ENCODE measurements around the gene FGGY. TPM values are rescaled to one million over a fixed set of nuclear protein-coding genes. Genes with fewer than 3 reads are reported as not detected.

The FGGY gene
- total and polyA plus RNA-seq, 2 donors, result 15.6 to 25.3 TPM

- H3K36me3 ChIP-seq (ENCODE audit: control insufficient read depth in 2 of 2, insufficient read depth in 2 of 2, low read length in 1 of 2), result no peaks in the 10 kb centered on the region
- H3K27ac ChIP-seq (ENCODE audit: low read depth in 1 of 2, low read length in 1 of 2), result no peak overlapping the region
- H3K4me1 ChIP-seq (ENCODE audit: control insufficient read depth in 2 of 2, insufficient read depth in 2 of 2, low read length in 2 of 2), result no peaks in the 10 kb centered on the region
- DNase-seq (ENCODE audit: low read depth in 6 of 9, low spot score in 9 of 9), result no peak
- 97% methylated on average over 2 of the region's 2 CpGs for WGBS
- no peaks in the 10 kb centered on the region for H3K9me3 ChIP-seq (ENCODE audit: control insufficient read depth in 2 of 2, insufficient read depth in 1 of 2, low read length in 1 of 2)
- H3K4me3 ChIP-seq (ENCODE audit: low read length in 2 of 2), result no peak overlapping the region
- H3K27me3 ChIP-seq (ENCODE audit: control insufficient read depth in 2 of 2, insufficient read depth in 1 of 2, low read length in 1 of 2), result no peaks in the 10 kb centered on the region
These were observed 181.9 kb downstream of the FGGY start for GRCh38 chr1:59478822-59479221.

GRCh38 chr1:59480188-59480888 is 183.4 kb downstream of the FGGY start:
- no peaks in the 10 kb centered on the region for H3K9me3 ChIP-seq (ENCODE audit: control insufficient read depth in 2 of 2, insufficient read depth in 1 of 2, low read length in 1 of 2)
- no peaks in the 10 kb centered on the region for H3K36me3 ChIP-seq (ENCODE audit: control insufficient read depth in 2 of 2, insufficient read depth in 2 of 2, low read length in 1 of 2)
- no peak overlapping the region for H3K27ac ChIP-seq (ENCODE audit: low read depth in 1 of 2, low read length in 1 of 2)
- H3K4me1 ChIP-seq (ENCODE audit: control insufficient read depth in 2 of 2, insufficient read depth in 2 of 2, low read length in 2 of 2), result no peaks in the 10 kb centered on the region
- DNase-seq (ENCODE audit: low read depth in 6 of 9, low spot score in 9 of 9), result no peak
- 94% methylated on average over 7 of the region's 7 CpGs for WGBS
- no peaks in the 10 kb centered on the region for H3K27me3 ChIP-seq (ENCODE audit: control insufficient read depth in 2 of 2, insufficient read depth in 1 of 2, low read length in 1 of 2)
- no peak overlapping the region for H3K4me3 ChIP-seq (ENCODE audit: low read length in 2 of 2)

- no peaks in the 10 kb centered on the region for H3K9me3 ChIP-seq (ENCODE audit: control insufficient read depth in 2 of 2, insufficient read depth in 1 of 2, low read length in 1 of 2)
- no peaks in the 10 kb centered on the region for H3K27me3 ChIP-seq (ENCODE audit: control insufficient read depth in 2 of 2, insufficient read depth in 1 of 2, low read length in 1 of 2)
- WGBS, result 87% methylated on average over 3 of the region's 3 CpGs
- H3K36me3 ChIP-seq (ENCODE audit: control insufficient read depth in 2 of 2, insufficient read depth in 2 of 2, low read length in 1 of 2), result no peaks in the 10 kb centered on the region
- H3K27ac ChIP-seq (ENCODE audit: low read depth in 1 of 2, low read length in 1 of 2), result no peak overlapping the region
- no peaks in the 10 kb centered on the region for H3K4me1 ChIP-seq (ENCODE audit: control insufficient read depth in 2 of 2, insufficient read depth in 2 of 2, low read length in 2 of 2)
- DNase-seq (ENCODE audit: low read depth in 6 of 9, low spot score in 9 of 9), result no peak
- no peak overlapping the region for H3K4me3 ChIP-seq (ENCODE audit: low read length in 2 of 2)
These were observed 185.1 kb downstream of the FGGY start for GRCh38 chr1:59481881-59482505.

- DNase-seq (ENCODE audit: low read depth in 6 of 9, low spot score in 9 of 9), result no peak
- Histone ChIP-seq H3K27me3 (ENCODE audit: control insufficient read depth in 2 of 2, insufficient read depth in 1 of 2, low read length in 1 of 2) (no peaks in the 10 kb centered on the region), H3K4me3 (ENCODE audit: low read length in 2 of 2) (no peak overlapping the region), H3K4me1 (ENCODE audit: control insufficient read depth in 2 of 2, insufficient read depth in 2 of 2, low read length in 2 of 2) (no peaks in the 10 kb centered on the region), H3K9me3 (ENCODE audit: control insufficient read depth in 2 of 2, insufficient read depth in 1 of 2, low read length in 1 of 2) (no peaks in the 10 kb centered on the region), H3K27ac (ENCODE audit: low read depth in 1 of 2, low read length in 1 of 2) (no peak overlapping the region), H3K36me3 (ENCODE audit: control insufficient read depth in 2 of 2, insufficient read depth in 2 of 2, low read length in 1 of 2) (no peaks in the 10 kb centered on the region)
- WGBS, result 100% methylated on average over 1 of the region's 1 CpG
These were observed 186.1 kb downstream of the FGGY start for GRCh38 chr1:59482986-59483385.

- Histone ChIP-seq H3K36me3 (ENCODE audit: control insufficient read depth in 2 of 2, insufficient read depth in 2 of 2, low read length in 1 of 2) (no peaks in the 10 kb centered on the region), H3K27ac (ENCODE audit: low read depth in 1 of 2, low read length in 1 of 2) (no peak overlapping the region), H3K27me3 (ENCODE audit: control insufficient read depth in 2 of 2, insufficient read depth in 1 of 2, low read length in 1 of 2) (no peaks in the 10 kb centered on the region), H3K9me3 (ENCODE audit: control insufficient read depth in 2 of 2, insufficient read depth in 1 of 2, low read length in 1 of 2) (no peaks in the 10 kb centered on the region), H3K4me1 (ENCODE audit: control insufficient read depth in 2 of 2, insufficient read depth in 2 of 2, low read length in 2 of 2) (no peaks in the 10 kb centered on the region), H3K4me3 (ENCODE audit: low read length in 2 of 2) (no peak overlapping the region)
- DNase-seq (ENCODE audit: low read depth in 6 of 9, low spot score in 9 of 9), result no peak
- WGBS, result 91% methylated on average over 1 of the region's 1 CpG
These were observed 187.2 kb downstream of the FGGY start for GRCh38 chr1:59484096-59484495.

GRCh38 chr1:59485171-59485570 is 188.3 kb downstream of the FGGY start:
- WGBS, result 94% methylated on average over 2 of the region's 2 CpGs
- no peak for DNase-seq (ENCODE audit: low read depth in 6 of 9, low spot score in 9 of 9)
- Histone ChIP-seq H3K4me3 (ENCODE audit: low read length in 2 of 2) (no peak overlapping the region), H3K27ac (ENCODE audit: low read depth in 1 of 2, low read length in 1 of 2) (no peak overlapping the region), H3K9me3 (ENCODE audit: control insufficient read depth in 2 of 2, insufficient read depth in 1 of 2, low read length in 1 of 2) (no peaks in the 10 kb centered on the region), H3K27me3 (ENCODE audit: control insufficient read depth in 2 of 2, insufficient read depth in 1 of 2, low read length in 1 of 2) (no peaks in the 10 kb centered on the region), H3K4me1 (ENCODE audit: control insufficient read depth in 2 of 2, insufficient read depth in 2 of 2, low read length in 2 of 2) (no peaks in the 10 kb centered on the region), H3K36me3 (ENCODE audit: control insufficient read depth in 2 of 2, insufficient read depth in 2 of 2, low read length in 1 of 2) (no peaks in the 10 kb centered on the region)

GRCh38 chr1:59485949-59486348 is 189.1 kb downstream of the FGGY start:
- Histone ChIP-seq H3K9me3 (ENCODE audit: control insufficient read depth in 2 of 2, insufficient read depth in 1 of 2, low read length in 1 of 2) (no peaks in the 10 kb centered on the region), H3K27ac (ENCODE audit: low read depth in 1 of 2, low read length in 1 of 2) (no peak overlapping the region), H3K4me3 (ENCODE audit: low read length in 2 of 2) (no peak overlapping the region), H3K4me1 (ENCODE audit: control insufficient read depth in 2 of 2, insufficient read depth in 2 of 2, low read length in 2 of 2) (no peaks in the 10 kb centered on the region), H3K36me3 (ENCODE audit: control insufficient read depth in 2 of 2, insufficient read depth in 2 of 2, low read length in 1 of 2) (no peaks in the 10 kb centered on the region), H3K27me3 (ENCODE audit: control insufficient read depth in 2 of 2, insufficient read depth in 1 of 2, low read length in 1 of 2) (no peaks in the 10 kb centered on the region)
- WGBS, result 96% methylated on average over 2 of the region's 2 CpGs
- no peak for DNase-seq (ENCODE audit: low read depth in 6 of 9, low spot score in 9 of 9)

- Histone ChIP-seq H3K9me3 (ENCODE audit: control insufficient read depth in 2 of 2, insufficient read depth in 1 of 2, low read length in 1 of 2) (no peaks in the 10 kb centered on the region), H3K36me3 (ENCODE audit: control insufficient read depth in 2 of 2, insufficient read depth in 2 of 2, low read length in 1 of 2) (no peaks in the 10 kb centered on the region), H3K4me1 (ENCODE audit: control insufficient read depth in 2 of 2, insufficient read depth in 2 of 2, low read length in 2 of 2) (no peaks in the 10 kb centered on the region), H3K27me3 (ENCODE audit: control insufficient read depth in 2 of 2, insufficient read depth in 1 of 2, low read length in 1 of 2) (no peaks in the 10 kb centered on the region), H3K27ac (ENCODE audit: low read depth in 1 of 2, low read length in 1 of 2) (no peak overlapping the region), H3K4me3 (ENCODE audit: low read length in 2 of 2) (no peak overlapping the region)
- WGBS, result 98% methylated on average over 2 of the region's 2 CpGs
- DNase-seq (ENCODE audit: low read depth in 6 of 9, low spot score in 9 of 9), result no peak
These were observed 189.7 kb downstream of the FGGY start for GRCh38 chr1:59486615-59487014.

GRCh38 chr1:59487335-59488031 is 190.6 kb downstream of the FGGY start:
- no peak for DNase-seq (ENCODE audit: low read depth in 6 of 9, low spot score in 9 of 9)
- Histone ChIP-seq H3K4me1 (ENCODE audit: control insufficient read depth in 2 of 2, insufficient read depth in 2 of 2, low read length in 2 of 2) (no peaks in the 10 kb centered on the region), H3K27me3 (ENCODE audit: control insufficient read depth in 2 of 2, insufficient read depth in 1 of 2, low read length in 1 of 2) (no peaks in the 10 kb centered on the region), H3K36me3 (ENCODE audit: control insufficient read depth in 2 of 2, insufficient read depth in 2 of 2, low read length in 1 of 2) (no peaks in the 10 kb centered on the region), H3K27ac (ENCODE audit: low read depth in 1 of 2, low read length in 1 of 2) (no peak overlapping the region), H3K4me3 (ENCODE audit: low read length in 2 of 2) (no peak overlapping the region), H3K9me3 (ENCODE audit: control insufficient read depth in 2 of 2, insufficient read depth in 1 of 2, low read length in 1 of 2) (no peaks in the 10 kb centered on the region)
- WGBS, result 71% methylated on average over 2 of the region's 2 CpGs
